ACC112 (cell line): Measurements from ENCODE around the gene GOLGA1.
"Not testable (repeated sequence)": the region's sequence is repeated elsewhere in the genome, so short reads cannot be mapped to it uniquely, and the experiment has no call there.

ENCODE experiments used
- H2AFZ ChIP-seq: fragments of 200-600 bp; sonication (generic); one replicate; pipeline ENCODE4 v1.6.0; 2017; ENCODE audit warnings: antibody characterized with exemption, low read length; ENCODE audit not compliant: unreplicated experiment
- H3K27ac ChIP-seq: fragments of 200-600 bp; sonication (generic); 2 replicates; pipeline ENCODE4 v1.5.1; 2014; ENCODE audit warnings: low read depth, mild to moderate bottlenecking, antibody characterized with exemption, low read length, moderate library complexity
- H3K27me3 ChIP-seq: fragments of 200-600 bp; sonication (generic); 2 replicates; pipeline ENCODE4 v1.6.1; 2014; ENCODE audit warnings: mild to moderate bottlenecking, antibody characterized with exemption, low read length, moderate library complexity, mixed read lengths; ENCODE audit not compliant: insufficient read depth
- H3K36me3 ChIP-seq: fragments of 200-600 bp; sonication (generic); 2 replicates; pipeline ENCODE4 v1.6.1; 2016; ENCODE audit warnings: mild to moderate bottlenecking, antibody characterized with exemption, low read length, moderate library complexity, mixed read lengths; ENCODE audit not compliant: insufficient read depth
- H3K4me1 ChIP-seq: fragments of 200-600 bp; sonication (generic); one replicate; pipeline ENCODE4 v1.6.1; 2016; ENCODE audit warnings: low read length, mixed read lengths; ENCODE audit not compliant: insufficient read depth, unreplicated experiment, control insufficient read depth
- H3K4me3 ChIP-seq: fragments of 200-600 bp; sonication (generic); 2 replicates; pipeline ENCODE4 v1.5.1; 2014; ENCODE audit warnings: mild to moderate bottlenecking, low read depth, low read length
- H3K79me2 ChIP-seq: fragments of 200-600 bp; sonication (generic); one replicate; pipeline ENCODE4 v1.6.0; 2016; ENCODE audit warnings: low read length; ENCODE audit not compliant: control insufficient read depth, unreplicated experiment, insufficient read depth

Gene GOLGA1

DNA sequence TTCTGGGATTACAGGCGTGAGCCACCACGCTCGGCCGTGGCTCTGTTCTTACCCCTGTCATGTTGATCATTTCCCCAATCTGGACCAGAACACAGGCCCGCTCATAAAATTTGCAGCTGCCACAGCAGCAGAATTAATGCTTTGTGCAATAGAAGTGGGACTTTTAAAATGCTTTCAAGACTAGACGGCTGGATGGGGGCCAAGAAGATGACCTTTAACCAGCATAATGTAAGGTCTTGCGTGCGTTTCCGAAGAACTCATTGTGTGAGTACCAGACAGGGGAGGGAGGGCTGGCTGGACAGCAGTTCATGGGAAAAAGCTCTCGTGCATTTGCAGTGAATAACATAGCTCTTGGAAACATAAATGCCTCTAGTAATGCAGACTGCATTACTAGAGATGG, 91.1 kb downstream of the GOLGA1 start:
- no peak overlapping the region for H3K4me3 ChIP-seq
- no peaks in the 10 kb centered on the region for H3K27me3 ChIP-seq
- no peak overlapping the region for H2AFZ ChIP-seq
- H3K36me3 ChIP-seq: no peaks in the 10 kb centered on the region
- no peak overlapping the region for H3K27ac ChIP-seq
- no peaks in the 10 kb centered on the region for H3K79me2 ChIP-seq
- peaks cover 6% of the 10 kb centered on the region for H3K4me1 ChIP-seq

DNA sequence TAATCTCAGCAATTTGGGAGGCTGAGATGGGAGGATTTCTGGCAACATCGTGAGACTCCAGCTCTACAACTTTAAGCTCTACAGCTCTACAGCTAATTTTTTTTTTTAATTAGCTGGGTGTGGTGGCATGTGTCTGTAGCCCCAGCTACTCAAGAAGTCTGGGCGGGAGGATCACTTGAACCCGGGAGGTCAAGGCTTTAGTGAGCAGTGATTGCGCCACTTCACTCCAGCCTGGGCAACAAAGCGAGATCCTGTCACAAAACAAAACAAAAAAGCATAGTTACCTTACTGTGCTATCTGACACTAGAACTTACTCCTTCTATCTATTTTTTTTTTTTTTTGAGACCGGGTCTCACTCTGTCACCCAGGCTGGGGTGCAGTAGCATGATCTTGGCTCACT, 93.9 kb downstream of the GOLGA1 start:
- Histone ChIP-seq H3K79me2 (no peaks in the 10 kb centered on the region), H2AFZ (no peak overlapping the region), H3K27me3 (no peaks in the 10 kb centered on the region), H3K36me3 (no peaks in the 10 kb centered on the region), H3K27ac (no peak overlapping the region), H3K4me1 (no peaks in the 10 kb centered on the region), H3K4me3 (no peak overlapping the region)

DNA sequence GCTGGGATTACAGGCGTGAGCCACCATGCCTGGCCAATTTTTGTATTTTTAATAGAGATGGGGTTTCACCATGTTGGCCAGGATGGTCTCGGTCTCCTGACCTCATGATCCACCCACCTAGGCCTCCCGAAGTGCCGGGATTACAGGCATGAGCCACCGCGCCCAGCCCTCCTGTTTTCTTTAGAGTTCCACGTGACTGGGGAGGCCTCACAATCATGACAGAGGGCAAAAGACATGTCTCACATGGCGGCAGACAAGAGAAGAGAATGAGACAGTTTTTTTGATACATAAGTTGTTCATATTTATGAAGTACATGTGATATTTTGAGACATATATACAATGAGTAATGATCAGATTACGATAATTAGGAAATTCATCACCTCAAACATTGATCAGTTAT, 94.4 kb downstream of the GOLGA1 start:
- H3K36me3 ChIP-seq, H3K79me2 ChIP-seq, H3K27ac ChIP-seq, H2AFZ ChIP-seq, H3K4me3 ChIP-seq, H3K4me1 ChIP-seq, H3K27me3 ChIP-seq: not testable (repeated sequence)

DNA sequence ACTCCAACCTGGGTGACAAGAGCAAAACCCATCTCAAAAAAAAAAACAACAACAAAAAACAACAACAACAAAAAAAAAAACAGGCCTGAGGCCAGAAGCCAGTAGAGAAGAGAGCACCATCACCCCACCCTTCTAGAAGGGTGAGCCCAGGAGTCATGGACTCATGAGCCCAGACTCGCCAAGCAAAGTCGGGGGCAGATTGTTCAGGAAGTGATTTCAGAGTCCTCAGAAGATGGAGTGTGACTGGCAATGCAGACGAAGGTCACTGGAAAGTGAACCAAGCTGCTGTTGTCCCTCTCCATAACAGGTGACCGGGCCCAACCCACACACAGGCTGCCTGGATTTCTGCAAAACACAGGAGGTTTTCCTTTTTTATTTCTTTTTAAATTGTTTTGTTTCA, 96.6 kb downstream of the GOLGA1 start:
- Histone ChIP-seq H2AFZ (no peak overlapping the region), H3K27ac (no peak overlapping the region), H3K79me2 (no peaks in the 10 kb centered on the region), H3K4me1 (no peaks in the 10 kb centered on the region), H3K27me3 (no peaks in the 10 kb centered on the region), H3K36me3 (no peaks in the 10 kb centered on the region), H3K4me3 (no peak overlapping the region)

DNA sequence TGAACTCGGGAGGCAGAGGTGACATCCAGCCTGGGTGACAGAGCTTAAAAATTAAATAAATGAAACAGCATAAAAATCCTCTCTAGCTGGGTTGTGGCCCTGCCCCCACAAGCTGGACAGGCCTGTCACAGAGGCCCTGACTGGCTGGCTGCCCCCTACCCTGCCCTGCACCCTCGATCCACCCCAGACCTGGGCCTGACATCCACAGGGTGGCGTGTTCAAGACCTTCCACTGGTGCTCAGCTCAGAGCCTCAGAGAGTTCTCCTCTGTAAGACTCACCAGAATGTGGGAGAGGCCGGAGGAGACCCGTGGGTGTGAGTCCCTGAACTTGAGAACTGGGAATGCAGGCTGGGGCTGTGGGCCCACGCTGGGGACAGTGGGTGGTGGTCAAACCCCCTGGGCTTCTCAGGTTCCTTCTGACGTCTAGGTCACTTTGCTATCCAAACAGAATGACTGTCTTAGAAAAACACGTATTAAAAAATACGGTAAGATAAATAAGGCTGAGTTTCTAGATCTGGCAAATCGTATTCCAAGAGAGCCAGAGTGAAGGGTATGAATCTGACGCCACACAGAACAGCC, 97.3 kb downstream of the GOLGA1 start:
- H3K4me3 ChIP-seq: no peak overlapping the region
- no peaks in the 10 kb centered on the region for H3K27me3 ChIP-seq
- no peak overlapping the region for H2AFZ ChIP-seq
- no peak overlapping the region for H3K27ac ChIP-seq
- no peaks in the 10 kb centered on the region for H3K79me2 ChIP-seq
- no peaks in the 10 kb centered on the region for H3K36me3 ChIP-seq
- no peaks in the 10 kb centered on the region for H3K4me1 ChIP-seq

DNA sequence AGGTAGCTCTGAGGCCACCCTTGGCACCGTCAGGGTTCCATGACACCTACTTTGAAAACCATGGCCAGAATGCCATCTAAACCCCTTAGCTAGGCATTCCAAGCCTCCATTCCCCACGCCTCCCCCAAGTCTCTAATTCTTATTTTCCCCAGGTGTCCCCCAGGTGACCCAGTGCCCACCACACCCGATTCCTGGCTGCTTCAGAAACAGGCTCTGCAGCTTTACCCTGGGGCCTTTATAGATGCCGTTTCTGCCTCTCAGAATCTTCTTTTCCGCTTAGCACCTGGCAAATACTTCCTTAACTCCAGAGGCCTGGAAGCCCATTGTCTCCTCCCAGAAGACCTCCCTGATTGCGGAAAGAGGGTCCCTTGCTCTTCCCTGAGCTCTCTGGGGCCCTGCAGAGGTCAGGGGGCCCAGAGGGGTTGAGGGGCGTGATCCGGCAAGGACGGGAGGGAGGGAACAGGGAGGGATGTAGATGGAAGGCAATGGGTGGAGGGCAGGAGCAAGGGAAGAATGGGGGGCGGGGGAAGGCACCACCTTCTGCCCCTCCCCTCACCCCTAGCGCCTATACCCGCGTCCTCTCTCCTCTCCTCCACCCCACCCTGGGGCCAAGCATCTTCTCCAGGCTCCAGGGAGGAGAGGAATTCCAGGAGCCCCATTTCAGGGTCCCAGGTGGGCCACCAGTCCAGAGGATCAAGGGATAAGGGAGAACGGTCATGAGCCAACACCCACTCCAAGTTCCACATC, 99.6 kb downstream of the GOLGA1 start:
- H3K27ac ChIP-seq: no peak overlapping the region

DNA sequence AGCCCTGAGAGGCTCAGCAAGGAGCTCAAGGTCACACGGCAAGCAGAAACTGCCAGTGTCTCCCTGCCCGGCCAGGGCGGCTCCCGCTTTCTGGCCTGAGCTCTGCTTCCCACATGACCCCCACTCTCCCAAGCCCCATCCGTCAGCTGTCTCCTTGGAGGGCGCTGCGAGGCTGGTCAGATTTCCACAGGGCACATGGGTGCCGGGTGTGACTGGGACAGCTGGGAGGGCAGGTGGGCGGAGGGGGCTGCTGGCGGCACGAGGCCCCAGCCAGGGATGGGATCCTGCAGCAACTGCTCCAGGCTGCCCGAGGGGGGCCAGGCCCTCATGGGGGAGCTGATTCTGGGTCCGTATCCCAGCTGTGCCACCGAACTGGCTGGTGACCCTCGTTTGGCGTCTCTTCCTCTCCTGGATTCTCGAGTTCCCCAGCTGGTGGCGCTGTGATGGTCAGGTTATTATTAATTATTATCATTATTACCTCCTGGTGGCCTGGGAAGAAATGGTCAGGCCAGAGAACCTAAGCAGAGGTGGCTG, 100.5 kb downstream of the GOLGA1 start:
- Histone ChIP-seq H3K27me3 (peaks cover 9% of the 10 kb centered on the region; the same call in 1 of the 2 replicates), H3K79me2 (no peaks in the 10 kb centered on the region), H3K27ac (no peak overlapping the region)

More for the DNA sequence above, 99.6 kb downstream of the GOLGA1 start:
- Histone ChIP-seq H3K27me3 (peaks cover 9% of the 10 kb centered on the region; the same call in 1 of the 2 replicates), H3K4me3 (no peak overlapping the region), H3K36me3 (no peaks in the 10 kb centered on the region), H2AFZ (no peak overlapping the region), H3K4me1 (no peaks in the 10 kb centered on the region), H3K79me2 (no peaks in the 10 kb centered on the region)

DNA sequence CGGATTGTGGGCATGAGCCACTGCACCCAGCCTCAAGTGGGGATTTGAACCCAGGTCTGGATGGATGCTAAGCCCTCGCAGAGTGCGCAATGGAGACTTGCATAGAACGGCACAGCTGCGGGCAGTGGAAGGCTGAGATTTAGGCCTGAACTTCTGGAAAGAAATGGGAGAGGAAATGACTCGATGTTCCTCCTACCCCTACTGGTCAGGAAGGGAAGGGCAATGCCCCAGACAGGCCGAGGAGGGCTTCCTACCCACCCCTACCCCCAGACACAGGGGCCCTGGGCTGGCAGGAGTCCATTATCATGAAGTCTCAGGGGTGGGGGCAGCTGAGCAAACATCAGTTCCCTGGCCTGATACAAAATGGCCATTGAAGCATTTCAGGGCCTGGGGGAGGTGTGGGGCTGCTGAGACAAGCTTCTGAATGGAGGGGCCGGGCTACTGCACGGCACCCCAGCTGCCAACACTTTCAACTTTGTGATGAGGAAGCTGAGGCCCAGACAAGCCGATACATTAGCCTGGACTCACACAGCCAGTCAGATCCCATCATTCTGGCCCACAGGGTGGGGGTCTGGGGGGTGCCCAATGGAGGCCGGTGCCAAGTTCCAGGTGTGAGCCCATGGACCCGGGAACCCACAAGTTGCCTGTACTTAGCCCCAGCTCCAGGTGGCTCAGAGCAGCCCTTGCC, 101.1 kb downstream of the GOLGA1 start:
- H3K36me3 ChIP-seq: no peaks in the 10 kb centered on the region
- H2AFZ ChIP-seq: no peak overlapping the region
- H3K79me2 ChIP-seq: no peaks in the 10 kb centered on the region
- H3K4me1 ChIP-seq: peaks cover 9% of the 10 kb centered on the region
- no peak overlapping the region for H3K4me3 ChIP-seq
- no peak overlapping the region for H3K27ac ChIP-seq
- H3K27me3 ChIP-seq: peaks cover 9% of the 10 kb centered on the region; the same call in 1 of the 2 replicates

More for the DNA sequence above, 100.5 kb downstream of the GOLGA1 start:
- Histone ChIP-seq H2AFZ (no peak overlapping the region), H3K4me3 (no peak overlapping the region), H3K36me3 (no peaks in the 10 kb centered on the region), H3K4me1 (peaks cover 3% of the 10 kb centered on the region)

DNA sequence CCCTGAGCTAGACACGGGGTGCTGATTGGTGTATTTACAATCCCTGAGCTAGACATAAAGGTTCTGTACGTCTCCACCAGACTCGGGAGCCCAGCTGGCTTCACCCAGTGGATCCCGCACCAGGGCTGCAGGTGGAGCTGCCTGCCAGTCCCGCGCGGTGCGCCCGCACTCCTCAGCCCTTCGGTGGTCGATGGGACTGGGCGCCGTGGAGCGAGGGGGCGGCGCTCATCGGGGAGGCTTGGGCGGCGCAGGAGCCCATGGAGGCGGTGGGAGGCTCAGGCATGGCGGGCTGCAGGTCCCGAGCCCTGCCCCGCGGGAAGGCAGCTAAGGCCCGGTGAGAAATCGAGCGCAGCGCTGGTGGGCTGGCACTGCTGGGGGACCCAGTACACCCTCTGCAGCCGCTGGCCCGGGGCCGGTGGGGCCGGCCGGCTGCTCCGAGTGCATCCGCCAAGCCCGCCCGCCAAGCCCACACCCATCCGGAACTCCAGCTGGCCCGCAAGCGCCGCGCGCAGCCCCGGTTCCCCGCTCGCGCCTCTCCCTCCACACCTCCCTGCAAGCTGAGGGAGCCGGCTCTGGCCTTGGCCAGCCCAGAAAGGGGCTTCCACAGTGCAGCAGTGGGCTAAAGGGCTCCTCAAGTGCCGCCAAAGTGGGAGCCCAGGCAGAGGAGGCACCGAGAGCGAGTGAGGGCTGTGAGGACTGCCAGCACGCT, 102.2 kb downstream of the GOLGA1 start:
- not testable (repeated sequence) for H3K27me3 ChIP-seq, H3K79me2 ChIP-seq, H3K27ac ChIP-seq, H3K36me3 ChIP-seq, H3K4me3 ChIP-seq, H2AFZ ChIP-seq
- peaks cover 17% of the 10 kb centered on the region for H3K4me1 ChIP-seq

DNA sequence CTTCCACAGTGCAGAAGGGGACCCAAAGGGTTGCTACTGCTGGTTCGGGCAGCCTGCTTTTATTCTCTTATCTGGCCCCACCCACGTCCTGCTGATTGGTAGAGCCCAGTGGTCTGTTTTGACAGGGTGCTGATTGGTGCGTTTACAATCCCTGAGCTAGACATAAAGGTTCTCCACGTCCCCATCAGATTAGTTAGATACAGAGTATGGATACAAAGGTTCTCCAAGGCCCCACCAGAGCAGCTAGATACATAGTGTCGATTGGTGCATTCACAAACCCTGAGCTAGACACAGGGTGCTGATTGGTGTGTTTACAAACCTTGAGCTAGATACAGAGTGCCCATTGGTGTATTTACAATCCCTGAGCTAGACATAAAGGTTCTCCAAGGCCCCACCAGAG, 102.8 kb downstream of the GOLGA1 start:
- peaks cover 17% of the 10 kb centered on the region for H3K4me1 ChIP-seq
- H3K27me3 ChIP-seq, H2AFZ ChIP-seq, H3K36me3 ChIP-seq, H3K79me2 ChIP-seq, H3K27ac ChIP-seq, H3K4me3 ChIP-seq: not testable (repeated sequence)
